LNCaP clone FGC (cell line): ENCODE results near the gene RFTN1.
"Not testable (repeated sequence)": the region's sequence is repeated elsewhere in the genome, so short reads cannot be mapped to it uniquely, and the experiment has no call there.

Experiments
- DNase-seq: peaks from one replicate; pipeline ENCODE4 v3.0.0-alpha.2; 2011; ENCODE audit warnings: low read depth
- H3K4me3 ChIP-seq: 2 replicates; pipeline ENCODE4 v1.5.1; 2011; ENCODE audit warnings: mild to moderate bottlenecking, low read depth, low read length, control low read depth
- TF ChIP-seq, protein P1 (sequence below): IDR thresholded peaks from 2 replicates; pipeline ENCODE4 v1.5.1; 2012; ENCODE audit warnings: mild to moderate bottlenecking; ENCODE audit not compliant: control insufficient read depth, insufficient read depth; ENCODE audit errors: extremely low read depth

RFTN1 gene

DNA sequence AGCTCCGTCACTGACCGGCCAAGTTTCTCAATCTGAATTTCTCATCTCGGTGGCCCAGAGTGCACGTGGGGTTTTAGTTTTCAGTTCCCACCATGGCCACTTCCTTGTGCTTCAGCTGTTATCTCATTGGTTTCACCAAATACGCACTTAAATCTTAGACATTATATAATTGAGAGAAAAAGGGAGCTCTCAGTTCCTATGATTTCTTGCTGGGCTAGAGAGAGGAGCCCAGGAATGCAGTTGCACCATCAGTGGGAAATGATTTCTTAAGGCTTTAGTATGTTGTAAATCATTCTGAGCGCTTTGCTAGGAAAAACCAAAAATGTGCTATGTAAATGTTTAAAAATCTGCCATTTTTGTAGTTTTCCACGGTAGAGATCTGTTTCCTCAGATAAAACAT is 195.3 kb downstream of the RFTN1 start:
- TF ChIP-seq, protein P1, sequence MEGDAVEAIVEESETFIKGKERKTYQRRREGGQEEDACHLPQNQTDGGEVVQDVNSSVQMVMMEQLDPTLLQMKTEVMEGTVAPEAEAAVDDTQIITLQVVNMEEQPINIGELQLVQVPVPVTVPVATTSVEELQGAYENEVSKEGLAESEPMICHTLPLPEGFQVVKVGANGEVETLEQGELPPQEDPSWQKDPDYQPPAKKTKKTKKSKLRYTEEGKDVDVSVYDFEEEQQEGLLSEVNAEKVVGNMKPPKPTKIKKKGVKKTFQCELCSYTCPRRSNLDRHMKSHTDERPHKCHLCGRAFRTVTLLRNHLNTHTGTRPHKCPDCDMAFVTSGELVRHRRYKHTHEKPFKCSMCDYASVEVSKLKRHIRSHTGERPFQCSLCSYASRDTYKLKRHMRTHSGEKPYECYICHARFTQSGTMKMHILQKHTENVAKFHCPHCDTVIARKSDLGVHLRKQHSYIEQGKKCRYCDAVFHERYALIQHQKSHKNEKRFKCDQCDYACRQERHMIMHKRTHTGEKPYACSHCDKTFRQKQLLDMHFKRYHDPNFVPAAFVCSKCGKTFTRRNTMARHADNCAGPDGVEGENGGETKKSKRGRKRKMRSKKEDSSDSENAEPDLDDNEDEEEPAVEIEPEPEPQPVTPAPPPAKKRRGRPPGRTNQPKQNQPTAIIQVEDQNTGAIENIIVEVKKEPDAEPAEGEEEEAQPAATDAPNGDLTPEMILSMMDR: no peak
- no peak overlapping the region for H3K4me3 ChIP-seq
- no peak for DNase-seq

DNA sequence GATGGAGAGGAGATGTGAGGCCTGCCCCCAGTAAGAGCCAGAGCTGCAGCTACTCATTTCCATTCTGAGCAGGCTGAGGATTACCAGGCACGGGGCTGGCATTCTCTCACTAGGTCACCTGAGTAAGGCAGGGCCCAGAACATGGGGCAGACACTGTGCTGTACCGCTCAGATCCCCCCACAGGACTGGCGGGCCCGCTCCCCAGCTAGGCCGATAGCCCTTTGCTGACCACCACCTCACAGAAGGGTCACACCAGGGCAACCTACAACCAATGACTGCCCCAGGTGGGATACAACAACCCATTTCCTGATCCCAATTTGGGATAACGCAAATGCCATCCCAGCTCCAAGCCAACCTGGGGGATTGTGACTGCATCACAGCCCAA is 195.9 kb downstream of the RFTN1 start:
- DNase-seq: no peak
- TF ChIP-seq, protein P1: no peak
- H3K4me3 ChIP-seq: no peak overlapping the region

DNA sequence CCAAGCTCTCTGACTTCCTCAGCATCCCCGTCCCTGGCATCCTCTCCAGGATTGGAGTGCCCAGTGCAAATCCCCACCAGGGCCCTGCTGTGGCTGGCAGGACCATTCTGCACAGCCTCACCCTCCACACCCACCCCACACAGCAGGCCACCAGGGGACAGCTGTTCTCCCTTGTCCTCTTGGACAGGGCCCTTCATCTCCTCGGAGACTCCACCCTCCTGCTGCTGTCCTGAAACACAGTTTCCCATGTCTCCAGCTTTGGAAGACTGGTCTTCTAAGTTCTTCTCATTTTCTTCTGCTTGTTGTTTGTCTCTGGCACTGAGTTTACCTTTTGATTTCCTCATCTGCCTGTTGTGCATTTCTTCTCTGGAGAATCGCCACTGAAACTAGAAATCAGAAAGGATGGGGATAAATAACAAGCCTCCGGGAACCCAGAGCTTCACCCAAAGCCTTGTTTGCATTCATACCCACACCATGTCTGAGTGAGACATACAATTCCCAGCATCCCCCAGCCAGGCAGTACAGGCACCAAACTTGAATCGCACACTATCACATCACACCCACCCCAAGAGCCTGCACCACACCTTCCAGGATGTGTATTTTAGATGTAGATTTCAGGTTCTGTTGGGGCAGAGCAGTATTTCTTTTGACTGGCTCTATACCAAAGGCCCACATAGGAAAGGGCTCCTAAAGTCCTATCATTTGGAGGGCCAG is 196.5 kb downstream of the RFTN1 start:
- TF ChIP-seq, protein P1: no peak
- DNase-seq: no peak
- H3K4me3 ChIP-seq: no peak overlapping the region

DNA sequence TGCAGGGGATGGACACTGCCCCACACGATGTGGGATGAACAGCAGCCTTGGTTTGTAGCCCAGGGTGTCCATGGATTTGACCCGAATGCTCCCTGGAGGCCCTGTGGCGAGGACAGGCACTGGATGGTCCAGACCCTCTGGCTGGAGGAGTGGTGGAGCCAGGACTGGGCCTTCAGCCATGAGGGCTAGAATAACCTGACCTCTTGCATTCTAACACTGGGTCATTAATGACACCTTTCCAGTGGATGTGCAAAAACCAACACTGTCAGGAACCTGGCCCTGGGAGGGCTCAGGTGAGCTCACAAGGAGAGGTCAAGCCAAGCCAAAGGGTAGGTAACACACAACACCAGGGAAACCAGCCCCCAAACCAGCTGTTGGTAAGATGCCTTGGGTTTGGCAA is 197.1 kb downstream of the RFTN1 start:
- no peak overlapping the region for H3K4me3 ChIP-seq
- DNase-seq: no peak
- TF ChIP-seq, protein P1: no peak

DNA sequence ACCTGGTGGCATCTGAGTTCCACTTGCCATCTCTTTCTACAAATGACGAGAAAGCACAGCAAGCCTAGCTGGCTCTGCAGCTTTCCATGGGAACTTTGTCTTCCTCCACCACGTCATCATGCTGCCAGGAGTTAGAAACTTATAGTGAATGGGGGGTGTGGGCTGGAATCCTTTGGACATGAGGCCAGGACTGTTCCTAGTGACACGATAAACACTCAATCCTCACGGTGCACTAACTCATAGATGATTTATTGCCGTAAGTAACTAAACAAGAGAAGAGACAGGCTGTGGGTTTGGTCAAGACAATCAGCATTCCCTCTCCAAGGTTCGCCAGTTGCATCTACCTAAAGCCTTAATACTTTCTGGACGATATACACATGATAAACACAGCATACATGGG is 197.9 kb downstream of the RFTN1 start:
- no peak for DNase-seq
- TF ChIP-seq, protein P1: no peak
- H3K4me3 ChIP-seq: no peak overlapping the region

DNA sequence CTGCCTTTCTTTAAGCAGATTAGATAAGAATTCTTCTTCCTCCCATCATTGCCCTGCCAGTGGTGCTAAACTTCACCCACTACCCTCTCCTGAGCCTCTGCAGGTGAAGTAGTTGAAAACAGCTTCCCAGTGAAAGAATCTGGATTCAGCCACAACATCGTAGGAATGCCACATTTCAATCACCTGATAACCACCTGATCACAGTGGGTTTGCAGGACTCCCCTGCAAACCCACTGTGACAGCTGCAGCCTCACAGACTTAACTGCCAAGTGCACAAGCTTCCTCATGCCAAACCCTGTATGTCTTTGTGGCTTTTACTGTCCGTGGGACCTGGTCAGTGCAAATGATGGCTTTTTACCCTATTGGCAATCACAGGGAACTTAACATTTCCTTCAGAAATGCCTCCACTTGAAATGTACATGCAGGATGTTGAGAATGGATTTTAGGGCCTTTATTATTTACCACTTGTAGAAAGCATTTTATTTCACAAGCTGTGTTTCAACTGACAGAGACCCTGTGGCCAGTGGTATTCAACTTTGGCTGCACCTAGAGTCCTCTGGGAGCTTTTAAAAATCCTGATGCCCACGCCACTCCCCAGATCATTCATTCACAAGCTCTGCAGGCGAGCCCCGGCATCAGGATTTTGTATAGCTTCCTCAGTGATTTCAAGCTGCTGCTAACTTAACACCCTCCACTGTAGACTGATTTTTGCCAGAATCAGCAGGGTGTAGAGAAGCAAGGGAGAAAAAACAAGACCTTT is 199.4 kb downstream of the RFTN1 start:
- DNase-seq: no peak
- TF ChIP-seq, protein P1: no peak
- H3K4me3 ChIP-seq: no peak overlapping the region

DNA sequence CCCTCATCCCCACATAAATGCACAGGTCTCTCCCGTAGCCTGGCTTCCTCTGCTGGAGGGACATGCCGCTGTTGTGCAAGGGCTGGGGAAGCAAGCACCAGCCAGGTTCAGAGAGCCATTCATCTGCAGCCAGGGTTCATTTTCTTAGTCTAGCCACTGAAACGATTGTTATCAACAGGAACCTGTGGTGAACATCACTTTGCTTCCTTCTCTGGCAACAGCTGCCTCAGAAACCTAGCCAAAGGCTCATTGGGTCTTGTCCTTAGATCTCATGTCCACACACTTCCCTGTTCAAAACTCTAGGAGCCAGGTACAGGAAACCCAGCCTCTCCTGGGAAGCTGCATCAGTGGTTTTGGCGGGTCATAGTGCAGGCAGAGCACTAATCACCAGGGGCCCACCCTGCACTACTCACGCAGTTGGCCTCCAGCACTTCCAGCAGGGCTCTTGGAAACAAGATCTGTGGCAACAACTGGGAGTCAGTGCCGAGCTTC is 201.5 kb downstream of the RFTN1 start:
- no peak overlapping the region for H3K4me3 ChIP-seq
- TF ChIP-seq, protein P1: no peak
- DNase-seq: no peak

DNA sequence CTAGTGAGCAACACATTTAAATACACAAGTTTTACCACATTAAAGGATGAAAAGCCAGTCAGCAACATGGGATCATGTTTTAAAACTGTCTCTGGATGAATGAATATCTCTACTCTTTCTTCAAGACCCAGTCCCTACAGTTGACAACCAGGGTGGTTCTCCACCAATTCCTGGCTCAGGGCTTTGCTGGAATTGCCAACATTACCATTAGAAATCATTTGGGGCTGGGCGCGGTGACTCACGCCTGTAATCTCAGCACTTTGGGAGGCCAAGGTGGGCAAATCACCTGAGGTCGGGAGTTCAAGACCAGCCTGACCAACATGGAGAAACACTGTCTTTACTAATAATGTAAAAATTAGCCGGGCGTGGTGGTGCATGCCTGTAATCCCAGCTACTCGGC is 203.0 kb downstream of the RFTN1 start:
- not testable (repeated sequence) for DNase-seq, H3K4me3 ChIP-seq
